CD4-positive, alpha-beta T cell treated with Interferon alpha-2 for 1 hour (primary cell): Measurements from ENCODE around the gene SULT4A1.

Experiments used
- DNase-seq, 2 donors: peaks; one replicate each; pipeline ENCODE4 v3.0.0-alpha.2; 2020 to 2022

The SULT4A1 gene

GRCh38 chr22:43859621-43860020, 2.7 kb downstream of the SULT4A1 start:
- no peak for DNase-seq

- no peak for DNase-seq
Observed at GRCh38 chr22:43859176-43859575, 3.1 kb downstream of the SULT4A1 start.

- DNase-seq: no peak
Observed at GRCh38 chr22:43858156-43858895, 4.0 kb downstream of the SULT4A1 start.

GRCh38 chr22:43857367-43857766, 4.9 kb downstream of the SULT4A1 start:
- DNase-seq: no peak

- DNase-seq: no peak
Observed at GRCh38 chr22:43855431-43855830, 6.9 kb downstream of the SULT4A1 start.

GRCh38 chr22:43854786-43855271, 7.5 kb downstream of the SULT4A1 start:
- no peak for DNase-seq

- no peak for DNase-seq
Observed at GRCh38 chr22:43854121-43854785, 8.1 kb downstream of the SULT4A1 start.

GRCh38 chr22:43853328-43853931, 8.9 kb downstream of the SULT4A1 start:
- DNase-seq: no peak

GRCh38 chr22:43852573-43853327, 9.6 kb downstream of the SULT4A1 start:
- DNase-seq: no peak

- no peak for DNase-seq
Observed at GRCh38 chr22:43851979-43852307, 10.4 kb downstream of the SULT4A1 start.

- no peak for DNase-seq
Observed at GRCh38 chr22:43851058-43851978, 11.0 kb downstream of the SULT4A1 start.

- DNase-seq: no peak
Observed at GRCh38 chr22:43850529-43850928, 11.8 kb downstream of the SULT4A1 start.

- DNase-seq: no peak
Observed at GRCh38 chr22:43849731-43850130, 12.6 kb downstream of the SULT4A1 start.

- DNase-seq: no peak
Observed at GRCh38 chr22:43848366-43849171, 13.7 kb downstream of the SULT4A1 start.

- DNase-seq: no peak
Observed at GRCh38 chr22:43847376-43848289, 14.7 kb downstream of the SULT4A1 start.

GRCh38 chr22:43846966-43847365, 15.3 kb downstream of the SULT4A1 start:
- no peak for DNase-seq

GRCh38 chr22:43845981-43846380, 16.3 kb downstream of the SULT4A1 start:
- DNase-seq: no peak

- no peak for DNase-seq
Observed at GRCh38 chr22:43844560-43845545, 17.5 kb downstream of the SULT4A1 start.
